GM18861 (cell line): ENCODE measurements around the gene SYT1.

Experiments
- ATAC-seq: cut with Tn5 transposase; IDR thresholded peaks from one replicate; pipeline ENCODE4 v1.9.1; 2021; ENCODE audit not compliant: unreplicated experiment

SYT1 gene

GRCh38 chr12:79055926-79056674, 191.5 kb downstream of the SYT1 start:
- no peak for ATAC-seq

GRCh38 chr12:79056775-79057174, 192.2 kb downstream of the SYT1 start:
- no peak for ATAC-seq

- no peak for ATAC-seq
Observed at GRCh38 chr12:79057540-79057939, 193.0 kb downstream of the SYT1 start.

- ATAC-seq, result no peak
Observed at GRCh38 chr12:79058342-79058741, 193.8 kb downstream of the SYT1 start.

- no peak for ATAC-seq
Observed at GRCh38 chr12:79059557-79059956, 195.0 kb downstream of the SYT1 start.

GRCh38 chr12:79063258-79063657, 198.7 kb downstream of the SYT1 start:
- ATAC-seq, result no peak

- no peak for ATAC-seq
Observed at GRCh38 chr12:79067977-79068376, 203.4 kb downstream of the SYT1 start.

- ATAC-seq, result peak; percentile 99
Observed at GRCh38 chr12:79069009-79069408, 204.4 kb downstream of the SYT1 start.

GRCh38 chr12:79071498-79071897, 206.9 kb downstream of the SYT1 start:
- ATAC-seq, result no peak

GRCh38 chr12:79073506-79073905, 208.9 kb downstream of the SYT1 start:
- ATAC-seq, result no peak

GRCh38 chr12:79082595-79082994, 218.0 kb downstream of the SYT1 start:
- ATAC-seq, result no peak

- no peak for ATAC-seq
Observed at GRCh38 chr12:79083181-79083580, 218.6 kb downstream of the SYT1 start.

GRCh38 chr12:79085106-79085682, 220.6 kb downstream of the SYT1 start:
- ATAC-seq, result no peak

- ATAC-seq, result no peak
Observed at GRCh38 chr12:79086541-79087296, 222.1 kb downstream of the SYT1 start.

GRCh38 chr12:79098530-79098929, 234.0 kb downstream of the SYT1 start:
- no peak for ATAC-seq

GRCh38 chr12:79108962-79109361, 244.4 kb downstream of the SYT1 start:
- ATAC-seq, result no peak

- no peak for ATAC-seq
Observed at GRCh38 chr12:79114896-79115295, 250.3 kb downstream of the SYT1 start.

- no peak for ATAC-seq
Observed at GRCh38 chr12:79115743-79116142, 251.2 kb downstream of the SYT1 start.

GRCh38 chr12:79119796-79120195, 255.2 kb downstream of the SYT1 start:
- no peak for ATAC-seq

GRCh38 chr12:79121486-79121885, 256.9 kb downstream of the SYT1 start:
- ATAC-seq, result peak; percentile 64

GRCh38 chr12:79124385-79124784, 259.8 kb downstream of the SYT1 start:
- ATAC-seq, result no peak

- no peak for ATAC-seq
Observed at GRCh38 chr12:79125358-79125757, 260.8 kb downstream of the SYT1 start.
